Measurements from ENCODE around the gene CALN1.

DNA sequence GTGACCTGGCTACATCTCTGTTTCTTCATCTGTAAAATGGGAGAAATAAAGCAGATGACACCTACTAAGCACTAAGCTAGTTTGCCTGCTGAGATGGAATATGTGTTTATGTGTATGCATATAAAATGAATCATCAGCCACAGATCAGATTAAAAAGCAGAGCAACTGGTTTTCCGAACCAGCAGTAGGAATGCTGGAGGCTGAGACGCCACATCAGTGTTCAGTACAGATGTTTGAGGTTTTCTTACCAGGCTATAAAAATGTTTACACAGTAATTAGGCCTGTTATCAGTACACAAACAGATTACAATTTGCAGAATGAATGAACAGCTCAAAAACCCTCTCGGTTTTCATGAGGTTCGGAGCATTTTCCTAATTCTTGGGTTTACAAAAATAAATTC, 85.8 kb downstream of the CALN1 start:
- TF ChIP-seq, protein P1, sequence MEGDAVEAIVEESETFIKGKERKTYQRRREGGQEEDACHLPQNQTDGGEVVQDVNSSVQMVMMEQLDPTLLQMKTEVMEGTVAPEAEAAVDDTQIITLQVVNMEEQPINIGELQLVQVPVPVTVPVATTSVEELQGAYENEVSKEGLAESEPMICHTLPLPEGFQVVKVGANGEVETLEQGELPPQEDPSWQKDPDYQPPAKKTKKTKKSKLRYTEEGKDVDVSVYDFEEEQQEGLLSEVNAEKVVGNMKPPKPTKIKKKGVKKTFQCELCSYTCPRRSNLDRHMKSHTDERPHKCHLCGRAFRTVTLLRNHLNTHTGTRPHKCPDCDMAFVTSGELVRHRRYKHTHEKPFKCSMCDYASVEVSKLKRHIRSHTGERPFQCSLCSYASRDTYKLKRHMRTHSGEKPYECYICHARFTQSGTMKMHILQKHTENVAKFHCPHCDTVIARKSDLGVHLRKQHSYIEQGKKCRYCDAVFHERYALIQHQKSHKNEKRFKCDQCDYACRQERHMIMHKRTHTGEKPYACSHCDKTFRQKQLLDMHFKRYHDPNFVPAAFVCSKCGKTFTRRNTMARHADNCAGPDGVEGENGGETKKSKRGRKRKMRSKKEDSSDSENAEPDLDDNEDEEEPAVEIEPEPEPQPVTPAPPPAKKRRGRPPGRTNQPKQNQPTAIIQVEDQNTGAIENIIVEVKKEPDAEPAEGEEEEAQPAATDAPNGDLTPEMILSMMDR (IDR thresholded peaks at IDR 0.05; ENCODE audit: low read length), result no peak
- no peak for TF ChIP-seq EZH2 (IDR thresholded peaks at IDR 0.05; ENCODE audit: borderline replicate concordance, low read length)
